ENCODE results near the gene HMGXB3. TPM values are rescaled to one million over a fixed set of nuclear protein-coding genes. Genes with fewer than 3 reads are reported as not detected.

The HMGXB3 gene
- total RNA-seq, 1 donor from 2014 or later, result 55.7 TPM

DNA sequence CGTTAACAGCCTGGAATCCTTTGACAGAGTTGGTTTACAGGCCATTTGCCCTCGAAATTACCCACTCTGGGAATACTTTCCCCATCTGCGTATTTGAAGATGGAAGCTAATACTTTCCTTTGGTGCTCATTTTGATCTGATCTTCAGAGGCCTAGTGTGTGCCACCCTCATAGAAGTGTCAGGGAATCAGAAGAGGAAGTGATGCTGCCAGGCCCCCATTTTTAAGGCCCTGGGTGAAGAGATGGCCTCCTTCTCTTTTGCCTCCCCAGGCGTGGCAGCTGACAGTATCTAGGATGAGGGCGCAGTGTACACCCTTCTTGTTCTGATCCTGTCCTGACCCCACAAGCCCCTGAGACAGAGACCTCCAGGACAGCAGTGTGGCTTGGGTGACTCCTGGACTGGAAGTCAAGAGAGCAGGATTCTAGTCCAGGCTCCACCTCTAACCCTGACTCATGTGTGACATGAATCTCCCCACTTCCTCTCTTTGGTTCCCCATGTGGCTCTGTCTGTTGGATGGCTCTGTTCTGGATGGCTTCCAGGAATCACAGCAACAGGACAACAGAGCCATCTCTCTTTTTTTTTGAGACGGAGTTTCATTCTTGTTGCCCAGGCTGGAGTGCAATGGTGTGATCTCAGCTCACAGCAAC is 58.1 kb downstream of the HMGXB3 start:
- DNase-seq (ENCODE audit: low spot score), result no peak
- H3K27me3 Mint-ChIP-seq (ENCODE audit: unreplicated experiment), result peaks cover 12% of the 10 kb centered on the region
- TF ChIP-seq, protein P1, sequence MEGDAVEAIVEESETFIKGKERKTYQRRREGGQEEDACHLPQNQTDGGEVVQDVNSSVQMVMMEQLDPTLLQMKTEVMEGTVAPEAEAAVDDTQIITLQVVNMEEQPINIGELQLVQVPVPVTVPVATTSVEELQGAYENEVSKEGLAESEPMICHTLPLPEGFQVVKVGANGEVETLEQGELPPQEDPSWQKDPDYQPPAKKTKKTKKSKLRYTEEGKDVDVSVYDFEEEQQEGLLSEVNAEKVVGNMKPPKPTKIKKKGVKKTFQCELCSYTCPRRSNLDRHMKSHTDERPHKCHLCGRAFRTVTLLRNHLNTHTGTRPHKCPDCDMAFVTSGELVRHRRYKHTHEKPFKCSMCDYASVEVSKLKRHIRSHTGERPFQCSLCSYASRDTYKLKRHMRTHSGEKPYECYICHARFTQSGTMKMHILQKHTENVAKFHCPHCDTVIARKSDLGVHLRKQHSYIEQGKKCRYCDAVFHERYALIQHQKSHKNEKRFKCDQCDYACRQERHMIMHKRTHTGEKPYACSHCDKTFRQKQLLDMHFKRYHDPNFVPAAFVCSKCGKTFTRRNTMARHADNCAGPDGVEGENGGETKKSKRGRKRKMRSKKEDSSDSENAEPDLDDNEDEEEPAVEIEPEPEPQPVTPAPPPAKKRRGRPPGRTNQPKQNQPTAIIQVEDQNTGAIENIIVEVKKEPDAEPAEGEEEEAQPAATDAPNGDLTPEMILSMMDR (IDR thresholded peaks at IDR 0.05; ENCODE audit: unreplicated experiment), result no peak
- peaks cover 6% of the 10 kb centered on the region for H3K4me1 Mint-ChIP-seq (ENCODE audit: unreplicated experiment)
- no peak overlapping the region for H3K4me3 Mint-ChIP-seq (ENCODE audit: unreplicated experiment)
- H3K27ac Mint-ChIP-seq (ENCODE audit: unreplicated experiment), result no peak overlapping the region
- no peaks in the 10 kb centered on the region for H3K9me3 Mint-ChIP-seq (ENCODE audit: unreplicated experiment)
- H3K36me3 Mint-ChIP-seq (ENCODE audit: low read depth, unreplicated experiment), result peaks cover 13% of the 10 kb centered on the region

DNA sequence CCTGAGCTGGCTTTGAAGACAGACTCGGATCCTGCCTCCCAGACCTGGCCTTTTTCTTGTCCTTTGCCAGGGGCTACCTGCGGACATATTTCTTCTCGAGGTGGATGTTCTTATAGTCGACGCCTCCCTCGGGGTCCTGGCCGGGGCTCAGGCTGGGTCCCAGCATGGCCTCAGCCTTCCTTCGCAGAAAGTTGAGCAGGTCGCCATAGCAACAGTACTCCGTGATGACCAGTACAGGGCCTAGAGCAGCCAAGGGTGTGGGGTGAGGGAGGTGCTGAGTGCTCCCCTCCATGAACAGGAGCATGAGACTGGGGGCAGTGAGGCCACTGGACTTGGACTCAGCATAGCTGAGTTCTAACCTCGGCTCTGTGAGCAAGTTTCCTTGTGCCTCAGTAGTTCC is 59.1 kb downstream of the HMGXB3 start:
- DNase-seq (ENCODE audit: low spot score), result no peak
- H3K4me3 Mint-ChIP-seq (ENCODE audit: unreplicated experiment), result no peak overlapping the region
- H3K36me3 Mint-ChIP-seq (ENCODE audit: low read depth, unreplicated experiment), result peaks cover 13% of the 10 kb centered on the region
- H3K9me3 Mint-ChIP-seq (ENCODE audit: unreplicated experiment), result no peaks in the 10 kb centered on the region
- H3K27ac Mint-ChIP-seq (ENCODE audit: unreplicated experiment), result no peak overlapping the region
- peaks cover 12% of the 10 kb centered on the region for H3K27me3 Mint-ChIP-seq (ENCODE audit: unreplicated experiment)
- TF ChIP-seq, protein P1 (IDR thresholded peaks at IDR 0.05; ENCODE audit: unreplicated experiment), result no peak
- peaks cover 10% of the 10 kb centered on the region for H3K4me1 Mint-ChIP-seq (ENCODE audit: unreplicated experiment)

DNA sequence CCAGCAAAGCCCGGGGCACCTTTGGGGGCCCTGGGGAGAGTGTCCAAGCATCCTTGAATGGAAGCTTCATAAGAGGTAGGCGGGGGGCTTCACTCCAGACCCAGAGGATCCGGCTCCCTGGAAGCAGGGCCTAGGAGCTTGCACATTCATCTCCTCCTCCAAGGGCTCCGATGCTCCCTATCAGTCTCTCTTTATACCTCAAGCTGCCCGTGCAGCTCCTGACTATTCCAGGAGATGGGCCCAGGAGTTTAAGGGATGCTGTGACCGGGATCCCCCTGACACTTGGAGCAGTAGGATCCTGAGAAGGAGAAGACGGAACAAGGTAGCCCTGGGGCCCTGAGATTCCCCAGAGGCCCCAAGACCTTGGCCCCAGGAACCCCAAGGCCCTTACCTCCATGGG is 59.9 kb downstream of the HMGXB3 start:
- H3K36me3 Mint-ChIP-seq (ENCODE audit: low read depth, unreplicated experiment), result peaks cover 13% of the 10 kb centered on the region
- peaks cover 12% of the 10 kb centered on the region for H3K27me3 Mint-ChIP-seq (ENCODE audit: unreplicated experiment)
- no peaks in the 10 kb centered on the region for H3K9me3 Mint-ChIP-seq (ENCODE audit: unreplicated experiment)
- peaks cover 10% of the 10 kb centered on the region for H3K4me1 Mint-ChIP-seq (ENCODE audit: unreplicated experiment)
- TF ChIP-seq, protein P1 (IDR thresholded peaks at IDR 0.05; ENCODE audit: unreplicated experiment), result no peak
- H3K27ac Mint-ChIP-seq (ENCODE audit: unreplicated experiment), result no peak overlapping the region
- DNase-seq (ENCODE audit: low spot score), result no peak
- H3K4me3 Mint-ChIP-seq (ENCODE audit: unreplicated experiment), result no peak overlapping the region

DNA sequence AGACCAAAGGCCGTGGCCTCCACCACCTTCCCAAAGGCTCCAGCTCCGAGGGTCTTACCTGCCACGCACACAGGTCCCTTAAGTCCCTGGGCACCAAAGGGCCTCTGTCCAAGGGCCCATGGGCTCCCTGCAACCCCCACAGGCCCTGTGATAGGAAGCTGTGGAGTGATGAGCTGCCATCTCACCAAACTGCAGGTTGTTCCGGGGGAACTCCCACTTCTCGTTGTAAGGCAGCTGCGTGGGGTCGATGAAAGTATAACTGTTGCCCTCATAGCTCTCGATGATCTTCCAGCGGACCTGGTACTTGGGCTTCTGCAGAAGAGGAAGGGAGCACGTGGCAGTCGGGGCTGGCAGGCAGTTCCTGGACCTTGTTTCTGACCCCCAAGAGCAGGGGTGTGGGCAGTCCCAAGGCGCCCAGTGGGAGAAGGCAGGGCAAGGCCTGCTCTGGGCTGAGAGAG is 61.0 kb downstream of the HMGXB3 start:
- Mint-ChIP-seq H3K4me1 (ENCODE audit: unreplicated experiment) (peaks cover 10% of the 10 kb centered on the region), H3K9me3 (ENCODE audit: unreplicated experiment) (no peaks in the 10 kb centered on the region), H3K36me3 (ENCODE audit: low read depth, unreplicated experiment) (peaks cover 8% of the 10 kb centered on the region), H3K4me3 (ENCODE audit: unreplicated experiment) (no peak overlapping the region), H3K27me3 (ENCODE audit: unreplicated experiment) (peaks cover 10% of the 10 kb centered on the region), H3K27ac (ENCODE audit: unreplicated experiment) (no peak overlapping the region)
- TF ChIP-seq, protein P1 (IDR thresholded peaks at IDR 0.05; ENCODE audit: unreplicated experiment), result no peak
- no peak for DNase-seq (ENCODE audit: low spot score)

DNA sequence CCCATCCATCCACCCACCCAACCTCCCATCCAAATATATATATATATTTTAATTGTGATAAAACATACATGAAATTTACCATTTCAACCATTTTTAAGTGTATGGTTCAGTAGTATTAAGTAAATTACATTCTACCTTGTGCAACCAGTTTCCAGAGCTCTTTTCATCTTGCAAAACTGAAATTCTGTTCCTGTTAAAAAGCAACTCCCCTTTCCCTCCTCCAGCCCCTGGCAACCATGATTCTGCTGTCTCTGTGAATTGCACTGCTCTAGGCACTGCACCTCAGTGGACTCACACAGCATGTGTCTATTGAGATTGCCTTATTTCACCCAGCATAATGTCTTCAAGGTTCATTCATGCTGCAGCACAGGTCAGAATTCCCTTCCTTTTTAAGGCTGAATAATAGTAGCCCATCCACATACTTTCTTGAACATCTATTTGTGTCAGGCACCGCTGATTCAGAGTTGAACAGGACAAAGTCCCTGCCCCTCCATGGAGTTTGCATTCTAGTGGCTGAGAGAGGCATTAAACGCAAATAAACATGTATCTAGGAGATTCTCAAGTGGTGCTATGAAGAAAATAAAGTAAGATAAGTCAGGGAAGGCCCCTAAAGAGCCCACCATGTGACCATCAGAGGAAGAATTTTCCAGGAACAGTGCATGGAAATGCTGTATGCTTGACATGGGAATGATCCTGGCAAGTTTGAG is 61.8 kb downstream of the HMGXB3 start:
- no peak overlapping the region for H3K4me3 Mint-ChIP-seq (ENCODE audit: unreplicated experiment)
- TF ChIP-seq, protein P1 (IDR thresholded peaks at IDR 0.05; ENCODE audit: unreplicated experiment), result no peak
- no peak for DNase-seq (ENCODE audit: low spot score)
- peaks cover 7% of the 10 kb centered on the region for H3K27me3 Mint-ChIP-seq (ENCODE audit: unreplicated experiment)
- H3K36me3 Mint-ChIP-seq (ENCODE audit: low read depth, unreplicated experiment), result peaks cover 3% of the 10 kb centered on the region
- H3K9me3 Mint-ChIP-seq (ENCODE audit: unreplicated experiment), result no peaks in the 10 kb centered on the region
- peak overlapping the region; percentile 18 for H3K27ac Mint-ChIP-seq (ENCODE audit: unreplicated experiment)
- peaks cover 10% of the 10 kb centered on the region for H3K4me1 Mint-ChIP-seq (ENCODE audit: unreplicated experiment)
